NCI-H345 treated with DMSO at 0.1 percent for 48 hours (cell line): ENCODE results near the gene RDH13.
"Not testable (repeated sequence)": the region's sequence is repeated elsewhere in the genome, so short reads cannot be mapped to it uniquely, and the experiment has no call there.

Source experiments
- DNase-seq: peaks from one replicate; lab custom pipeline; 2025; ENCODE audit not compliant: unreplicated experiment; lab: John Stamatoyannopoulos, UW

The RDH13 gene

DNA sequence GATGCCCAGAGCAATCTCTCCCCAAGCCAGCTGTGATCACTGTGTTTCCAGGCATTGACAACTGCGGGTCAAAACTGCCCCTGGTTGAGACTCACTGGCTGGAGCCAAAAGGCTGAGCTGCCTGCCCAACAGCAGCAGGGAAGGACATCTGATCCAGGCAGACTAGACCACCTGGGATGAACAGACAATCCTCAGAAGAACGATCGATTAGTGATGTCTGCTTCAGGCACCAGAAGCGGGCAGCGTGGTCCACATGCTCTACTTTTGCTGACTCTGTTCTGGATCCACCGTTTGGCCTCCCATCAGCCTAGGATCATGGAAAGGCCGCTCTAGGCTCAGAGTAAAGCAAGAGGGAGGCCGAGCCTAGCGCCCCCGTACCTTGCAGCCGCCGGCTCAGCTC, 15.0 kb downstream of the RDH13 start:
- no peak for DNase-seq

DNA sequence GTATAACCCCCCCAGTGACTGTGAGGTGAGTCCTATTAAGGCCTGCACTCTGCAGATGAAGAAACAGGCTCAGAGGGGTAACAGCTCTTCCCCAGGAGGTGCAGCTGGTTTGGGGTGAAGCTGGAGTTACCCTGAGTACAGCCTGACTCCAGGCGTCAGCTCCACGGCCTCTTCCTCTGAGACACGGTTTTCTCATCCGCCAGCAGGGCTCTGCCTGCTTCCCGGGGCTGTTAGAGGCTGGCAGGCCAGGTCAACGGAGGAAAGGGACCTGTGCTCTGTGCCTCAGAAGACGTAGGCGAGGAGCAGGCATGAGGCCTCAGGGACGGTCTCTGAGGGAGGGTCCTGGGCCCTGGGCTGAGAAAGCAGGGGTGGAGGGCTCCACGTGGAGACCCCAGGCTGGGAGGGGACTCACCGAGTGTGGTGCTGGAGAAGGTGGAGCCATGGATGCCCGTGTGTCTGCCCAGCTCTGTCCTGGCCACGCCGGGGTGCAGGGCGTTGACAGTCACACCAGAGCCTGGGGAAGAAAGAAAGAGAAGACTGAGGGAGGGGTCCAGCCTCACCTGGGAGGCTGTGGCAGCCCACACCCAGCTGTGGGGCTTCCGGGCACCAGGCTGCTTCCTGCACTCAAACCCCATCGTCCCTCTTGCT, 15.8 kb downstream of the RDH13 start:
- DNase-seq = no peak

DNA sequence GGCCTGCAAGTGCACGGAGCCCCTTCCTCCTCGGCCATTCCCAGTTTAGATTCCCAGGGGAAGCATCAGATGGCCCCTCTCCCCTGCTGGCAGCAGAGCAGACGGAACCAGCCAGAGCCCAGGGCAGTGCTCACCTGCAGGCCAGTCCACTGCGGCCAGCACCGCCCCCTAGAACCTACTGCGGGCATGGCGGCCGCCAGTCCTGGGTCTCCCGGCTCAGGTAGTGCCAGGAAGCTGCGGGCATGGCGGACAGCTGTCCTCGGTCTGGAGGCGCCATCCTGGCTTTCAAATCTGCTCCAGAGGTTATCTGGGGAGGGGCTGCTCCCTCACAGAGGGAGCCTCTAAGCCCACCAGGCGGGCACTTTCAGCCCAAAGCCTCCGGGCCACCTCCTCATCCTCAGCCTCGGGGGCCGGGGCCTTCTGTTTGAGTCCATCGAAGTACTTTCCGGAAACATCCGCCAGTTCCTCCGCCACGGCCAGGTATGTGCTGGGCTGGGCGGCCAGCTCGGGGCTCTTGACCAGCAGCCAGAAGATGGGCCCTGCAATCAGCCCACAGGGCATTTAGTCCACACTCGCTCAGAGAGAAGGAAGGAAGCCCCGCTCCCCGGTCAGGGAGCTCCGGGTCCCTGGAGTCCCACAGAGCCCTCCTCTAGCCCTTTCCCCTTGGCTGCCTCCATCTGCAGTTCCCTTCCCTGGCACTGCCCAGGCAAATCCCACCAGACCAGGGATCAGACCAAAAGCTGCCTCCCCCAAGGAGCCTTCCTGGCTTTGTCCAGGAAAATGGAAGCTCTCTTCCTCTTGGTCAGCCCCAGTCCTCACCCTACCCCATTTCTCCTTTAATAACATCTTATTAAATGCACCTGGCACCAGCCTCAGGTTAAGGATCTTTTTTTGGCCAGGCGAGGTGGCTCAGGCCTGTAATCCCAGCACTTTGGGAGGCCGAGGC, 17.9 kb downstream of the RDH13 start:
- DNase-seq = no peak

DNA sequence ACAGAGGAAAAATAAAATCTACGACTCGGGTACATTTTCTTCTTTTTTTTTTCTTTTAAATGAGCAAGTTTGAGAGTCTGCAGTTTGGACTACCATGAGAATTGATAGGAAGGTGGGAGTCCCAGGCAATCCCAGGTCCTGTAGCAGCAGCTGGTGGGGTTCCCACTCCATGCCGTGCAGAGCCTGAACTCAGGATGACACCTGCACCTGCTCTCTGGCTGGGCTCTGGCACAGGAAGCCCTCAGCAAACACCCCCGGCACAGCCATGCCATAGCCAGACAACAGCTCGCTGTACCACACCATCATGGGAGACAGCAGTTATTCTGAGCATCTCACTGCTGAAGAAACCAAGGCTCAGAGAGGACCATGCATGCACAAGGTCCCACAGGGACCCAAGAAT, 18.7 kb downstream of the RDH13 start:
- no peak for DNase-seq

DNA sequence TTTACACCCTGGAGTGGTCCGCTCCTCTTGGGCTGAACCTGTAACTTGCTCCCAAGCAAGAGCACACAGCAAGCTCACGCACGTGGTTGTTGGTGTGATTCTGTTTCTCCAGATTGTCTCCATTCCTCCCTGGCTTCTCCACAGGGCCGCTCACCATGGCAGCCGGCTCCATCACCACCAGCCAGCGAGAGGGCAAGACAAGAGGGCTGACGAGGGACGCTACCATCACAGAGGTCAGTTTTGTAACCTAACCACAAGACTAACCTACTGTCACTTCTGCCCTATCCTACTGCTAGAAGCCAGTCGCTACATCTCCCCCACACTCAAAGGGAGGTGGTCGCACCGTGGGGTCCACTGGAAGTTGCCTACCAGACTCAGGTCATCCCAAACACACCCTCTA, 20.3 kb downstream of the RDH13 start:
- no peak for DNase-seq

DNA sequence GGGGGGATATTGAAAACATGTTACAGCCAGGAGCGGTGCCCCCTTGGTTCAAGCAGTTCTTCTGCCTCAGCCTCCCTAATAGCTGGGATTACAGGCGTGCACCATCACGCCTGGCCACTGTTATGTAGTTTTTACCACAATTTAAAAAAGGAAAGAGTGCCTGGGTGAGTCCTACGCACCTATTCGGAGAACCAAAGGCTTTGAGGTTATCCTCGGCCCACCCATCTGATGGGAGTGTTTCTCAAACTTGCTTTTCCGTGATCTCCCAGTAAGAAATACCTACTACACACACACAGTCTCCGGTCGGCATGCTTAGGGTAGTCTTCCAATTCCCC, 20.6 kb downstream of the RDH13 start:
- DNase-seq = no peak

DNA sequence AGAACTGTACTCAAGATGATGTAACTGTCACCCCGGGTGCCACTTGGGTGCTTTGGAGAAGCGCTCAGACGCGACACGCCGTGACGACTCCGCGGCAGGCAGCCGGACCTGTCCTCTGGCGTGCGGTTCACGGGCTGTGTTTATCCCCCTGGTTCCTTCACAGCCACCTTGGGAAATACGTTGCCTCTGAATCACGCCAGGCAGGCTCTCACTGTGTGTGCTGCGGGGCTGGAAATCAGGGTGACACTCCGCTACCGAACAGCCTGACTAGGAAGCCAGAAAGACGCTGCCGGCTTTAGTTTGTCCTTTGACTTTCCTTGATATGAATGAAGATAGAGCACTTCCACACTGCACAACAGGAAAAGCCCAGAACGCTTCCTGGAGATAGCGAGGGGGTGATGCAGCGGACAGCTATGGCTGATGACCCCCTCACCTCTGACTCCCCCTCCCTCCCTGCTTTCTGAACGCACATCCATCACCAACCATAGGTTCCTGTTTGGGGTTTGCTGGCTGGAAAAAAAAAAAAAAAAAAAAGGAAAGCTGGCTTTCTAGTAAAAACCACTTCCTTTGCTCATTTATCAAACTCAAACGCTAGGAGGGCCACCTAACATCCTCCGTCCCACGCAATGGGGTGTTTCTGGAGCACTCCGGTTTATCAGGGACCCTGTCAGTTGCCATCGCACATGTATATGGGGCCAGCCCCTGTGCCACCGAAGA, 21.2 kb downstream of the RDH13 start:
- no peak for DNase-seq

DNA sequence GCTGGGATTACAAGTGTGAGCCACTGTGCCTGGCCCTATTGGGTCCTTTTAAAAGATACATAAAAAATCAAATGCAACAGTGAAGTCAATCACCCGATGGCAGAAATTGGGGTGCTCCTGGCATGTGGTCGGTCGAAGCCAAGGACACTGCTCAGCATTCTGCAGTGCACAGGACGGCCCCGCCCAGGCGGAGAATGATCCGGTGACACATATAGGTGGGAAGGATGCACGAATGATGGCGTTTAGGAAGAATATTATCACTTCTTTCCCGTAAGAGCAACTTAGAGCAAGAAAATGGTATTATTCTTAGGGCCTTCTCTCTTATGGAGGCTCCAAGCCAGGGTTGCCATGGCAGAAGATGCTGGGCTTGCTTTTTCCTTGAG, 21.7 kb downstream of the RDH13 start:
- DNase-seq = no peak

DNA sequence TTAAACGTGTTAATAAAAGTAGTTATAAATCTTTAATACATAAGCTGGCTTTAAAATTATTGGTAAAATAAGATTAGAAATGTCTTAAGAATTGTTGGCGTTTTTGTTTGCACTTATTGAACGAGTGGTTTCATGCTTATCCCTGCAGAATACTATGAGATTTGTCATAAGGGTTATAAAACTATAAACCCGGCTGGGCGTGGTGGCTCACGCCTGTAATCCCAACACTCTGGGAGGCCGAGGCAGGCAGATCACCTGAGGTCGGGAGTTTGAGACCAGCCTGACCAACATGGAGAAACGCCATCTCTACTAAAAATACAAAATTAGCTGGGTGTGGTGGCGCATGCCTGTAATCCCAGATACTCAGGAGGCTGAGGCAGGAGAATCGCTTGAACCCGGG, 22.3 kb downstream of the RDH13 start:
- not testable (repeated sequence) for DNase-seq

DNA sequence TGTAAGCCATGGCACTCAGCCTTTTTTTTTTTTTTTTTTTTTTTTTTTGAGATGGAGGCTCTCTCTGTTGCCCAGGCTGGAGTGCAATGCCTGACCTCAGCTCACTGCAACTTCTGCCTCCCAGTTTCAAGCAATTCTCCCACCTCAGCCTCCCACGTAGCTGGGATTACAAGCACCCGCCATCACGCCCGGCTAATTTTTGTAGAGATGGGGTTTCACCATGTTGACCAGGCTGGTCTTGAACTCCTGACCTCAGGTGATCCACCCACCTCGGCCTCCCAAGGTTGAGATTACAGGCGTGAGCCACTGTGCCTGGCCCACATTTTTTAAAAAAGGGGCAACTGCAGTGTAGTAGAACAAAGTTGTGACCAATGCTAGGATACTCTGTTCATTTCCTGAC, 25.3 kb downstream of the RDH13 start:
- DNase-seq = not testable (repeated sequence)

DNA sequence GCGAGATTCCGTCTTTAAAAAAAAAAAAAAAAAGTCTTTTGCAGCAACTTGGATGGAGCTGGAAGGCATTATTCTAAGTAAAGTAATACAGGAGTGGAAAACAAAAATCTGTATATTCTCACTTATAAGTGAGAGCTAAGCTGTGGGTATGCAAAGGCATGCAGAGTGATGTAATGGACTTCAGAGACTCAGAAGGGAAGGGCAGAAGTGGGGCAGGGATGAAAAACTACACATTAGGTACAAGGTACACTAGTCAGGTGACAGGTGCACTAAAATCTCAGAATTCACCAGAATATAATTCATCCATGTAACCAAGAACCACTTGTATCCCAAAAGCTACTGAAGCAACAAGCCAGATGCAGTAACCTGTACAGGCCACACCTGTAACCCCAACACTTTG, 26.9 kb downstream of the RDH13 start:
- DNase-seq = no peak

DNA sequence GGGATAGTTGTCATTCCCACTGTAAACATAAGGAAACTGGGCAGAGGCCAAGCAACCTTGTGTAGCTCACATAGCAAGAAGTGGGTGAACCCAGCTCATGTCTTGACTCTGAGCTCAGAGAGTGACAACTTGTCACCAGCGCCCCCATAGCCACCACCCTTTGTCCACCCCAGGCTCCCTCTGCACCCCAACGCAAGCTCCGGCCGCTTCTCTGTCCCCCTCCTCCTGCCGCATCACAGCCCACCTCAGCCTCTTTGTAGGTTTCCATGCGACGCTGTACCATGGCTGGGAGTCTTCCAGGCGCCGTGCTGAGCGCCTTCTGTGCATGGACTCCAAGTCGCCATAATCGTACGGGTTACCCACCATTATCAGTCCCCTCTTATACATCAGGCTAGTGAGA, 28.2 kb downstream of the RDH13 start:
- DNase-seq = no peak

DNA sequence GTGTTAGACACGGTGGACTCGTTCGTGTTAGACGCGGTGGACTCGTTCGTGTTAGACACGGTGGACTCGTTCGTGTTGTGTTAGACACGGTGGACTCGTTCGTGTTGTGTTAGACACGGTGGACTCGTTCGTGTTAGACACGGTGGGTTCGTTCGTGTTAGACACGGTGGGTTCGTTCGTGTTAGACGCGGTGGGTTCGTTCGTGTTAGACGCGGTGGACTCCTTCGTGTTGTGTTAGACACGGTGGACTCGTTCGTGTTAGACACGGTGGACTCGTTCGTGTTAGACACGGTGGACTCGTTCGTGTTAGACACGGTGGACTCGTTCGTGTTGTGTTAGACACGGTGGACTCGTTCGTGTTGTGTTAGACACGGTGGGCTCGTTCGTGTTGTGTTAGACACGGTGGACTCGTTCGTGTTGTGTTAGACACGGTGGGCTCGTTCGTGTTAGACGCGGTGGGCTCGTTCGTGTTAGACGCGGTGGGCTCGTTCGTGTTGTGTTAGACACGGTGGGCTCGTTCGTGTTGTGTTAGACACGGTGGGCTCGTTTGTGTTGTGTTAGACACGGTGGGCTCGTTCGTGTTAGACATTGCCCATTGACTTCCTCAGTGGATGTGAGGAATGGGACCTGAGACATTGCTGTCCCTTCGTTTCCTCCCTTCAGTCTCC, 29.8 kb downstream of the RDH13 start:
- not testable (repeated sequence) for DNase-seq

DNA sequence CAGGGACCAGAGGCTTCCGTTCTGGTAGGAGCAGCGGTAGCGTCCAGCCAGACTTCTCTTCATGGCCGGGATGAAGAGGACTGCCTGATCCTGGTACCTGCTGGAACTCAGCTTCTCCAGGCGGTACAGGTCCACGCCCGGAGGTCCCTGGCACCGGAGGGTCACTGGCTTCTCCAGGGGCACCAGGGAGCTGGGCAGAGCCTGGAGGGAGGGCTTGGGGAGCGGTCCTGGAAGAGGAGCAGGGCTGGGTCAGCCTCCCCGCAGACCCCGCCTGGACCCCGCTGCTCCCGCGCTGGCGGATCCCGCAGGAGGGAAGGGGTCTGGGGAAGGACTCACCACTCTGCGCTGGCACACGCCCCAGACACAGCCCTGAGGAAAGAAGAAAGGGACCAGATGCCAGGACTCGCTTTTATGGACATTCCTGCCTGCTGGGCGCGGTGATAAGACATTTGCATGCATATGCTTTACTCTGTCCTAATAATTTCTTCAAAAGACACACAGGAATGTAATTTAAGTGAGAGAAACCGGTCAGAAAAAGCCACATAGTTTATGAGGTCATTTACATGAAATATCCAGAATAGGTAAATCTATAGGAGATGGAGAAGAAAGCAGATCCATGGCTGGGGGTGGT, 30.7 kb downstream of the RDH13 start:
- no peak for DNase-seq

DNA sequence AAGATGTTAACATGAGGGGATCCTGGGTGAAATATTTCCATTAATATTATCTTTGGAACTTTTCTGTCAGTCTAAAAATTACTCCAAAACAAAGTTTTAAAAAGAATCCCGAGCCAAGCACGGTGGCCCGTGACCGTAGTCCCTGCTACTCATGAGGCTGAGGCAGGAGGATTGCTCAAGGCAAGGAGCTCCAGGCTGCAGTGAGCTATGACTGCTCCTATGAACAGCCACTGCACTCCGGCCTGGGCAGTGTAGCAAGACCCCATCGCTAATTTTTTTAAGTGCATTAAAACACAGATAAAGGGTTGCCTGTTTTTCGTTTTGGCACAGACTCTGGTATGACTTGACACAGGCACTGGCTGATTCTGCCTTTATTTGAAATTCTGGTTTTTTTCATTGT, 31.8 kb downstream of the RDH13 start:
- DNase-seq = no peak

DNA sequence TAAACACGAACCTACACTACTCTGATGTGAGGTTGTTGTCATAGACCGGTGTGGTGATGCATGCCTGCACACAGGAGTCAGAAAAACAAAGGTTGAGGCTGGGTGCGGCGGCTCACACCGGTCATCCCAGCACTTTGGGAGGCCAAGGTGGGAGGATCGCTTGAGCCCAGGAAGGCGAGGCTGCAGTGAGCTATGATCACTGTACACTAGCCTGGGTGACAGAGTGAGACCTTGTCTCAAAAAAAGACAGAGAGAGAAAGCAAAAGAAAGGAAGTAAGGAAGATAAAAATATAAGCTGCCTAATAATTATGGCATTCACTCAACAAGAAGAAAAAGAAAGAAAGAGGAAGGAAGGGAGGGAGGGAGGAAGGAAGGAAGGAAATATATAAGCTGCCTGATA, 34.2 kb downstream of the RDH13 start:
- no peak for DNase-seq

DNA sequence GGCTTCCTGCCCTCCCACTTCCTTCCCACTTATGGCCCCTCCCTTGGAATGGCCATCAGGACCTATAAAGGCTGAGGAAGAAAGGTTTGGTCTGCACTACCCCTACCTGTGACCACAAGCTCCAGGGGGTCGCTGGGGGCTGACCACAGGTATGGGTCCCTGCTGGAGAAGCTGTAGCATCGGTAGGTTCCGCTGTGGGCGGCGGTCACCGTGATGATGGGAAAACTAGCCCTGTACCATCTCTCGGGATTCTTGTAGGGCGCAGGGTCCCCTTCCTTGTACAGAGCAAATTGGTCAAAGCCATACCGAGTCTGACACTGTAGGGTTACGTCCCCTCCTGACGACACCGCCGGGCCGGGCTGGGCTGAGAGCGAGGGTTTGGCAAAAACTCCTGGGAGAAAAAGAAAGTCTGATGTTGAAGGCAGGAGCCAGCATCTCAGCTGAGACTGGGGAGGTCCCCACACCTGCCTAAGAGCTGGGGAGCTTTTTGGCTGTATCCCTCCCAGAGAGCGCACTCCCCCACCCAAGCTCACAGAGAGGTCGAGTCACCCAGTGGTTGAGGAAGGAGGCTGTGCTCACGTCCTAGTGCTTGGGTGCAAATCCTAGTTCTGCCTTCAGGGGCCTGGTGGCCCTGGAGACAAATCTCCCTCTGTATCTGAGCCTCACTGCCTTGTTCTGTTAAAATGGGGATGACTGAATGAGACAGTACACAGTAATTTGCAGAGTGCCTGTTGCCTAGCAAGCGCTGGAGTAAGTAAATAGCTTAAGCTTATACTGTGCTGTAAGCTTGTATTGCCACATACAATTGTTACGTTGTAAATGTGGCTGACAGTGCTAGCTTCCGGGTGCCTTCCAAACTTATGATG, 35.2 kb downstream of the RDH13 start:
- DNase-seq = no peak

DNA sequence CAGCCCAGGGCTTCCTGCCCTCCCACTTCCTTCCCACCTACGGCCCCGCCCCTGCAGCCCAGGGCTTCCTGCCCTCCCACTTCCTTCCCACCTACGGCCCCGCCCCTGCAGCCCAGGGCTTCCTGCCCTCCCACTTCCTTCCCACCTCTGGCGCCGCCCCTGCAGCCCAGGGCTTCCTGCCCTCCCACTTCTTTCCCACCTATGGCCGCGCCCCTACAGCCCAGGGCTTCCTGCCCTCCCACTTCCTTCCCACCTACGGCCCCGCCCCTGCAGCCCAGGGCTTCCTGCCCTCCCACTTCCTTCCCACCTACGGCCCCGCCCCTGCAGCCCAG, 35.8 kb downstream of the RDH13 start:
- not testable (repeated sequence) for DNase-seq

DNA sequence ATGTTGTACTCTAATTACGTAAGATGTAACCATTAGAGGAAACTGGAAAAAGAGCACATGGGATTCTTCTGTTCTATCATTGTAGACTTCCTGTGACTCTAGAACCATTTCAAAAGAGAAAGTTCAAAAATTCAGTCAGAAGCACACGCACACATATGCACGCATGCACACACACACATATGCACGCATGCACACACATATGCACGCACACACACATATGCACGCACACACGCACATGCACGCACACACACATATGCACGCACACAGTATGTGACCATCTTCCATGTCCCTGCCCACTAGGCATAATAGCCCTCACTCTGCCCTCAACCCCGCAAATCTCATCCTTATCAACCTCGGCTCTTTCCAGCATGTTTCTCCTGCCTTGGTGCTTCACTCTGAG, 38.8 kb downstream of the RDH13 start:
- DNase-seq = no peak

DNA sequence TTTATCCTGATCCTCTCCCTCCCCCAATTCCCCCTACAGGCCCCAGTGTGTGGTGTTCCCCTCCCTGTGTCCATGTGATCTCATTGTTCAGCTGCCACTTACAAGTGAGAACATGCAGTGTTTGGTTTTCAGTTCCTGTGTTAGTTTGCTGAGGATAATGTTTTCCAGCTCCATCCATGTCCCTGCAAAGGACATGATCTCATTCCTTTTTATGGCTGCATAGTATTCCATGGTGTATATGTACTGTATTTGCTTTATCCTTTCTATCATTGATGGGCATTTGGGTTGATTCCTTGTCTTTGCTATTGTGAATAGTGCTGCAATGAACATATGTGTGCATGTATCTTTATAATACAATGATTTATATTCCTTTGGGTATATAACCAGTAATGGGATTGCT, 42.6 kb downstream of the RDH13 start:
- not testable (repeated sequence) for DNase-seq
